ENCODE results near the gene TGFB1. TPM values are rescaled to one million over a fixed set of nuclear protein-coding genes. Genes with fewer than 3 reads are reported as not detected.
"Not testable (repeated sequence)": the region's sequence is repeated elsewhere in the genome, so short reads cannot be mapped to it uniquely, and the experiment has no call there.

TGFB1 gene
- total RNA-seq, 1 experiment from 2014 or later: 13.6 TPM

DNA sequence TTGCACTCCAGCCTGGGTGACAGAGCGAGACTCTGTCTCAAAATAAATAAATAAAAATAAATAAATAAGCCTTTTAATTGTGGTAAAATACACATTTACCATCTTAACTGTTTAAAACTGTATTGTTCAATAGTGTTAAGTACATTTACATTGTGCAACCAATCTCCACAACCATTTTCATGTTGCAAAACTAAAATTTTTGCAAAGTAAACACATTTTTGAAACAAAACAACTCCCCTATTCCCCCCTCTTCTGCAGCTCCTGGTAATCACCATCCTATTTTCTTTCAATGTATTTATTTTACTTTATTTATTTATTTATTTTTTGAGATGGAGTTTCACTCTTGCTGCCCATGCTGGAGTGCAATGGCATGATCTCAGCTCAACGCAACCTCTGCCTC lies 16.0 kb upstream of the TGFB1 start:
- DNase-seq (ENCODE audit: low spot score): no peak

DNA sequence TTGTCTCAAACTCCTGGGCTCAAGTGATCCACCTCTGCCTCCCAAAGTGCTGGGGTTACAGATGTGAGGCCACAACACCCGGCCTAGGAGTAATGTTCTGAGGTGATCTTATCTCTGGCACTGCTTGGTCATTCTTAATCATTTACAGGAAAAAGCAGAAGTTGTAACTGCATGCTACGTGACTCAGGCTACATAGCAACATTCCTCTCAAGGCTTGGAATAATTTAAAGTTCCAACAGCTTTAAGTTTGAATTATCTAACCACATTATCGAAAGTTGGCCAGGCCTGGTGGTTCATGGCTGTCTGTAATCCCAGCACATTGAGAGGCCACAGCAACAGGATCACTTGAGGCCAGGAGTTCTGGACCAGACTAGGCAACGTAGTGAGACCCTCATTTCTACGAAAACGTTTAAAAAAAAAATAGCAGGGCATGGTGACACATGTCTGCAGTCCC lies 14.2 kb upstream of the TGFB1 start:
- DNase-seq (ENCODE audit: low spot score): peak; percentile 90

GRCh38 chr19:41366089-41366488 lies 12.4 kb upstream of the TGFB1 start:
- no peak for DNase-seq (ENCODE audit: low spot score)

- DNase-seq (ENCODE audit: low spot score): no peak
Observed at GRCh38 chr19:41364524-41365391, 11.0 kb upstream of the TGFB1 start.

DNA sequence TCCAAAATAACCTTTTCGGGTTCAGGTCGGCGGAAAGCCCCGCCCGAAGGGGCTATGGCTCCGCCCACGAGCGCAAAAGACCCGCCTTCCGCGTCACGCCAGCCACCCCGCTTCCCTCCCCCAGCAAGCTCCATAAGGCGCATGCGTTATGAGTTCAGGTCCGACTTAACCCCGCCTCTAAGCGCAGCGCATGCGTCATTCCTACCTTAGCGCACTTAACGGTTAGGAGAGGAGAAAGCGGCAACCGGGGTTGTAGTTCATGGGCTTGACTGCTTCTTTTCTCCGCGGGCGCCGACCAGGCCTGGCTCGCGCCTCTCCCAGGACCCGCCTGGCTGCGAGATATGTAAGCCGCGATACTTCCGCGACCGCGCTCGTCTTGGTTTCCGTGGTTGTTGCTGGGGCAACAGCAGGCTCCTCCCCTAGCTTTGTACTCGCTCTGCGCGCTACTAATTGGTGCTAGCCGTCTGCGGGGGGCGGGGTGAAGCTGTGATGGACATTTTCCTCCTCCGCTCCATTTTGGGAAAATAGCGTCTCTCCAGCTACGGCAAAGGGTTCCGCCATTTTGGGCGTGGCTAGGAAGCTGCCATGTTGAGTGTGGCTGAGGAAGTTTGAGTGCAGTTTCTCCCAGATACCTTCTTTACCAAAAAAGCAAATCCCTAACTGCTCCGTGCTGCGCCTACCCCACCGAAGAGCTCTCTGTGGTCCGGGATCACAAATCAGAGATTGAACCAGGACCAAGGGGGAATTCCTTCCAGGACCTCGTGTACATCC lies 10.2 kb upstream of the TGFB1 start, which contains the start of gene B9D2:
Gene B9D2 (minus strand): TSS at position 397 of the 771 bp plus-strand sequence. CDS start 630 bp downstream, outside the sequence.
- peak; percentile 99 for DNase-seq (ENCODE audit: low spot score)

GRCh38 chr19:41363371-41363752 lies 9.6 kb upstream of the TGFB1 start:
- DNase-seq (ENCODE audit: low spot score): no peak

- no peak for DNase-seq (ENCODE audit: low spot score)
Observed at GRCh38 chr19:41362143-41362847, 8.6 kb upstream of the TGFB1 start.

DNA sequence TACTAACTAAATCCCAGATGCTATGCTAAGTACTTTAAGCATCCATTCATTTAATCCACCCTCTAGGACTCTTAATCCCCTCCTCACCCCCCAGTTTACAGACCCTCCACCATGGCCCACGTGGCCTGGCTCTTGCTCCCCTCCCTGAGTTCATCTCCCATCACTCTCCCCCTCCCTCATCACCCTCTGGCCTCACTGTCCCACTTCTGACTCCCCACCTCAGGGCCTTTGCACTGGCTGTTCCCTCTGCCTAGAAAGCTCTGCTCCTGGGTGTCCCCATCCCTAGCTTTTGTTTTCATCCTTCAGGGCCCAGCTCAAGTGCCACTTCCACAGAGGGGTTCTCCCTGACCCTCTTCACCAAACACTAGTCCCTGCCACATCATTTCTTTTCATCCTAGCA lies 6.0 kb upstream of the TGFB1 start:
- no peak for DNase-seq (ENCODE audit: low spot score)

- no peak for DNase-seq (ENCODE audit: low spot score)
Observed at GRCh38 chr19:41357746-41358145, 4.0 kb upstream of the TGFB1 start.

- DNase-seq (ENCODE audit: low spot score): no peak
Observed at GRCh38 chr19:41356984-41357739, 3.4 kb upstream of the TGFB1 start.

- no peak for DNase-seq (ENCODE audit: low spot score)
Observed at GRCh38 chr19:41355802-41356201, 2.1 kb upstream of the TGFB1 start.

GRCh38 chr19:41355035-41355434 lies 1.3 kb upstream of the TGFB1 start:
- no peak for DNase-seq (ENCODE audit: low spot score)

DNA sequence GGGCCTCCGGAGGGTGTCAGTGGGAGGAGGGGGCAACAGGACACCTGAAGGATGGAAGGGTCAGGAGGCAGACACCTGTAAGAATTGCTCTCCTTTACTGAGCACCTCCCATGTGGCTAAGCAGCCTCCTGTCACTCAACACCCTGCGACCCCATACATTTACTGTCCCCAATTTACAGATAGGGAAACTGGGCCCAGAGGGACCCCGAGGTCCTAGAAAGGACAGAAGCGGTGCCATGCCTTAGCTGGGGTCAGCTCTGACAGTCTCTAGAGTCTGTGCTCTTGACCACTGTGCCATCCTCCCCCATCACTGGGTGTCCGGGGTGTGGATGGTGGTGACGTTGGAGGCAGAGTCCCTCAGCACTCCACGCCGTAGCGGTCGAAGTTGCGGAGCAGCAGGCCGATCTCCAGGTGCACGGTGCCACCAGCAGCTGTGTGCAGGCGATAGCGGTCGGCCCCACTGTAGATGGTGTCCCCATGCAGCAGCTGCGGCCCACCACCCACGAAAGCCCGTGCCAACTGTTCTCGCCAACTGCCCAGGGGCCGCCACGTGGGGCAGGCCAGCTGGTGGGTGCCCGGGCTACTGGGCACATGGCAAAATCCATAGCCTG lies 726 bp upstream of the TGFB1 start:
- no peak for DNase-seq (ENCODE audit: low spot score)

GRCh38 chr19:41352609-41353465 lies 885 bp downstream of the TGFB1 start:
- peak; percentile 37 for DNase-seq (ENCODE audit: low spot score)

GRCh38 chr19:41352279-41352608 lies 1.5 kb downstream of the TGFB1 start:
- no peak for DNase-seq (ENCODE audit: low spot score)

GRCh38 chr19:41351339-41352245 lies 2.1 kb downstream of the TGFB1 start:
- peak; percentile 56 for DNase-seq (ENCODE audit: low spot score)

DNA sequence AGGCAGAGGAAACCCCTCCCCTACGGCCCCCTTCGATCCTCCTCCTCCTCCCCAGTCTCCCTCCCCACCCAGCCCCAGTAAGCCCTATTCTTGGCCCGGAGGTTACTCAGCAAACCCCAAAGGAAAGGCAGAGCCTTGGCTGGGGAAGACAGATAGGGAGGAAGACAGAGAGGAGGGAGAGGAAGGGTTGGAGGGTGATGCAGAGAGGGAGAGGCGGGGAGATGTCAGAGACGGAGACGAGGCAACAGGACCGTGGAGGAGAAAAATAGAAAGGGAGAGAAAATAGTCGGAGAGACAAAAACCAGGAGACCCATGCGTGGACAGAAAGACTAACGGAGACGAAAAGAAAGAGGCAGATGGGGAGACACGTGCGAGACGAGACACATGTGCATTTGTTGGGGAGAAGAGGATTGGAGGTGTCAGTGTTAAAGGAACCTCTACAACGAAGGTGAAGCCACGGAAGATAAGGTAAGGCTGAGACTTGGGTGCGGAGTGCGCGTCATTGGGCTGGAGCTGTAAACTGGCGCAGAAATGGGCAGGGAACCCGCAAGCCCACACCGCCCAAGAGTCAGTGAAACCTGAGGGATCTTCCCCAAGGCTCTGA lies 2.9 kb downstream of the TGFB1 start:
- DNase-seq (ENCODE audit: low spot score): no peak

DNA sequence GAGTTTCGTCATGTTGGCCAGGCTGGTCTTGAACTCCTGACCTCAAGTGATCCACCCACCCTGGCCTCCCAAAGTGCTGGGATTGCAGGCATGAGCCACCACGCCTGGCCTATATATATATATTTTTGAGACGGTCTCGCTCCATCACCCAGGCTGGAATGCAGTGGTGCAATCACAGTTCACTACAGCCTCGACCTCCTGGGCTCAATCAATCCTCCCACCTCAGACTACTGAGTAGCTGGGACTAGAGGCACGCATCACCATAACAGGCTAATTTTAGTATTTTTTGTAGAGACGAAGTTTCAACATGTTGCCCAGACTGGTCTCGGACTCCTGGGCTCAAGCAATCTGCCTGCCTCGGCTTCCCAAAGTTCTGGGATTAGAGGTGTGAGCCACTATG lies 6.8 kb downstream of the TGFB1 start:
- DNase-seq (ENCODE audit: low spot score): not testable (repeated sequence)

- DNase-seq (ENCODE audit: low spot score): no peak
Observed at GRCh38 chr19:41344162-41344561, 9.6 kb downstream of the TGFB1 start.
